Left lobe of liver (tissue), 2 donors: Measurements from ENCODE around the gene PAX5. TPM values are rescaled to one million over a fixed set of nuclear protein-coding genes. Genes with fewer than 3 reads are reported as not detected.

Source experiments
- ATAC-seq: fragments of 200-7000 bp; cut with Tn5 transposase; one replicate; pipeline ENCODE4 v1.9.1; 2020; ENCODE audit warnings: mild to moderate bottlenecking, moderate library complexity
- DNase-seq: peaks from one replicate; pipeline ENCODE4 v3.0.0-alpha.2; 2020; ENCODE audit warnings: low spot score
- total RNA-seq: library from RNA; stranded (reverse); gene quantifications from one replicate; pipeline ENCODE4 v1.2.1, GENCODE V29; 2021
- donor health status: DM: no; HTN: no; CAD: no; lungs with moderate emphysema.
- donor health status: DM: no; HTN: yes; CAD: no.

The PAX5 gene
- total RNA-seq, 1 donor from 2014 or later, result 0.05 TPM

DNA sequence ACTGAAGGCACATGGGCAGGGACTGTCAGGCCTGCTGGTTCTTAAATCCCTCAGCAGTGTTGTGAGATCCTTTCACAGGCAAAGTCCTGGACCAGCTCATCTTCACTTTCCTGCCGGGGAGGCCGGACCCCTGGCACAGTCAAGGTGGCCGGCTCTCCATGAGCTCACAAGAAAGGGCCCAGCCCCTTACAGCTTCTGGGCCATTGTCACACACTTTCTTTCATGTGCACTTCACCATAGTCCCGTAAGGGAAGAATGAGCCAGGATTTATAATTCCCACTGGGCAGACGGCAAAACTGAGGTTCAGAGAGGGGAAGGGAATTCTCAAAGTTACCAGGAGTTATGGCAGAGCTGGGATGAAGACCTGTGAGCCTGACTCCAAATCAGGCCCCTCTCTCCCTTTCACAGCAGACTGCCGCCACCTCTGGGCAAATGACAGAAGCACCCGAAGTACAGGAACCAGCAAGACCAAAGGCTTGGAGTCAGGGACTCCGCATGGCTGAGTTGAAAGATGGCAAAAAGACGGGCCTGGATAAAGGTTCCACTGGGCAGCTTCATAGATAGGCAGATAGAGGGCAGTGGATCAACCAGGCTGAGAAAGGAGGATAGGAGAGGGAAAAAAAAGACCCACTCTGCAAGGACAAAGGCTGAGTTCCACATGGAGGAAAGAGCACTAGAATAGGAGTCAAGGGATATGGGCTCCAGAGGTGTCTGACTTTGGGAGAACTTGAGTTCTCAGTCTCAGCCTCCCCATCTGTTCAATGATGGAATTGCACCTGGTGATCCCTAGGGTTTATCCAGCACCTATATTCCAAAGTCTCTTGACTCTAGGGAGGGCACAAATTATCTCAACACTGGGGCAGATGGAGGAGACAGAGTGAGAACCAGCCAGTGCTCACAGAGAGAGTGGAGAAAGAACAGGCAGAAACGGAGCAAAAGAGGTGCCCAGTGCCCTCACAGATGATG lies 128.7 kb downstream of the PAX5 start:
- DNase-seq (no peak), ATAC-seq (no peak)

GRCh38 chr9:36903541-36904435 lies 130.3 kb downstream of the PAX5 start:
- no peak for ATAC-seq
- no peak for DNase-seq

- ATAC-seq (no peak), DNase-seq (no peak)
These were observed 131.1 kb downstream of the PAX5 start for GRCh38 chr9:36902861-36903524.

DNA sequence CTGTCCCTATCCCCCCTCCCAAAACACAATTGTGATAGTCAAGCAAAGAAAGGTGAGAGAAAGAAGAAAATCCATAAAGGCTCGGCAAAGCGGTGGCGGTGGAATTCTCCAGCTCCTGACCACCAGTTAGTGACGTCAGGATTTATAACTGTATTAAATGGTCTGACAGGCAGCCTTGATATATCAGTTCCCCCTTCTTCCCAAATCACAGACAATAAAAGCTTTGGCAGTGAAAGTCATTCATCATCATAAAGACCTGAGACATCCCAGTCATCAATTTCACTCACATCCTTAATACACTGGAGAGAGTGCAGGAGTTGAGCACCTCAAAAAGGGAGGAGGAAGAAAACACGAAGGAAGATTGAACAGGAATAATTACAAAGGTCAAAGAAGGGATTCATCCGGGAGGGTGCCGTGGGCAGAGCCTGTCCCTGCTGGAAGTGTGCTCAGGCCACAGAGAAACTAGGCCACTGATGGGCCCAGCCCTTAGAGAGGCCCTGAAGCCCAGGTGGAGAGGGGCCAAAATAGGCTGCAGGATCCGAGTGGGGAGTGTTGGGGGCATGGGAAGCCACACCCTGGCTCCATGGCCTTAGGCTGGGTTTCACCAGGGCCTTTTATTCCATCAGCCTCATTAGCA lies 131.9 kb downstream of the PAX5 start:
- ATAC-seq (no peak), DNase-seq (no peak)

- DNase-seq (no peak), ATAC-seq (no peak)
These were observed 132.5 kb downstream of the PAX5 start for GRCh38 chr9:36901528-36901927.

GRCh38 chr9:36900856-36901220 lies 133.2 kb downstream of the PAX5 start:
- no peak for ATAC-seq
- DNase-seq, result no peak

DNA sequence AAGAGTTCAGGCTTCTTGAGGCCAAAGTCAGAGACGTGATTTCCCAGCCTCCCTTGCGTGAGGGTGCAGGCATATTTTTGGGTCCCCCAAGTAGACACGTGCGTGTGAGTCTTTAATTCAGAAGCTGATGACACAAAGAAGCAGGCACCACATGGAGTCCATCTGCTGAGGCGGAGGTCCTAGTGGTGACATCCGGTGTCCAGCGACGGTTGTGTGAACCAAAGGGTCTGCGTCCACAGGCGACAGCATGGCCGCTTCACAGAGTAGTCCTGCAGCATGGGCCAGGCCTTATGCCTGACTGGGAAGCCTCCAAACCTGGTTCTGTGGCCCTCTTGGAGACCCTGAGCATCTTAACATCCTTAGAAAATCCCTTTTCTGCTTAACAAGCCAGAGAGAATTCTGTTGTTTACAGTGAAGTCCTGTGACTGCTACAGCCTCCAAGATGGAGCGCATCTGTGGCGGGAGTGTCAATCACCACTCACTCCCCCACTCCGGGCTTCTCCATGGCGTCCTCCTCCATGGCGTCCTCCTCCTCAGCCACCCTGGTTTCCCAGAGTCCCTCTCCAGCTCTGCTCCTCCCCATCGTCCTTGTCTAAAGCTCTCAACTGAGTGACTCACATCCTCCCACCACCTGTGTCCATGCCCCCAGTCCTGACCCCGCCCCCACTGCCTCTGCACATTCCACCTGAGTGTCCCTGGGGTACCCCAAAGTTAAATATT lies 133.8 kb downstream of the PAX5 start:
- ATAC-seq (no peak), DNase-seq (no peak)

- no peak for DNase-seq
- no peak for ATAC-seq
These were observed 134.7 kb downstream of the PAX5 start for GRCh38 chr9:36899406-36899805.

DNA sequence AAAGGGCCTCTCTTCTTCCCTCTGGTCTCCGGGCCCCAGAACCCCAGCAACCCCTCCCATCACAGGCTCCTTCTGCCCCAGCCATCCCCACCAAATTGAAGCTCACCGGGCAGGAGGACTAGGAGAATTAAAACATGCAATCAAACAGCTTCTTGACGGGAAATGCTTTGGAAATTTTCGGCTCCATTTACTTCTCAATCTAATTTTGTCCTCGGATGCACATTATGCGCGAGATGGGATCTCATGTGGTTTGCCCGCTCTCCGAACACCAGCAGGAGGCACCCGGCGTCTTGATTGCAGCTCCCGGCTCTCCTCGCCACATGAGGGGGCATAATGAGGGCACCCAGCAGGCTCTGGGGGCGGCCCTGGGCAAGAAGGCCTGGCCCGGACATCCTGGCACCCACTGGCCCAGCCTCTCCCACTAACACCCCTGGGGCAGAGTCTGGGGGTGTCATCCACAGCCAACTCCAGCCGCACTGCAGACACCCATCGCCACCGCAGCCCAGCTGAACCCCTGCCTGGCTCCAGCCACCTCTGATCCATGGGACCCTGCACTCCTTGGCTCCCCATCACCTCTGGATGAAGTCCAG lies 135.5 kb downstream of the PAX5 start:
- DNase-seq, result no peak
- no peak for ATAC-seq

GRCh38 chr9:36897478-36897877 lies 136.6 kb downstream of the PAX5 start:
- DNase-seq, result no peak
- ATAC-seq, result no peak

DNA sequence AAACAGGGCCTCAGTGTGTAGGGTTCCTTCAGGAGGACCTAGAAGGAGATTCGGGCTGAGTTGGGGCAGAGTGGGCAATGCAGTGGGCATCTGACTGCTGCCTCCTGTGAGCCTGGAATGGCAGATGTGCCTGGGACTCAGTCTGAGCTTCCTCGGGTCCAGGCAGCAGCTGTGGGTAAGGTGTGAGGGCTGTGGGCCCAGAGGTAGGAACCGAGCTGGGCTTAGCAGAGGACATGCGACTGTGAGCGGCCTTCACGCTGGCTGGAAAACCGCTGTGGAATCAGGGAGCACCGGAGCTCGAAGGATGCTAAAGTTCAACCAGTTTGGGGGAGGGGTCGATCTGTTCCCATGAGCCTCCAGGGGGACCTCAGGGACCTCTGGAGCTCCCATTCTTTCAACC lies 137.0 kb downstream of the PAX5 start:
- DNase-seq (no peak), ATAC-seq (no peak)

DNA sequence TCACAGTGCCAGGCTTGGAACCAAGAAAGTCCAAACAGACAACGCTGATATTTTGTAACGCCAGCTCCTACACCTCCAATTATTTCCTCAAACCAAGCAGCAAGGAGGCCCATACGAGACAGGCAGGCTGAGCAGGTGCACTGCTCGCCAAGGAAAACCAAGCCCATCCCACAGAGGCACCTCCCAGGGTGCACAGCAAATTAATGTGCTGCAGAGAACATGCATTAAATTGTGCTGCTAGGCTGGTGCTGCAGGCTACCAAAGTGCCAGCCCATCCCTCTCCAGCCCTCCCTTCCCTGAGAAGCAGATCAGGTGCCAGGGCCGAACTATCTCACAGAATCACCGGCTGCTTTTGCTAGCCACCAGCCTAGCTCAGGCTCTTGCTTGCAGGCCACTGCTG lies 137.8 kb downstream of the PAX5 start:
- DNase-seq (no peak), ATAC-seq (no peak)

DNA sequence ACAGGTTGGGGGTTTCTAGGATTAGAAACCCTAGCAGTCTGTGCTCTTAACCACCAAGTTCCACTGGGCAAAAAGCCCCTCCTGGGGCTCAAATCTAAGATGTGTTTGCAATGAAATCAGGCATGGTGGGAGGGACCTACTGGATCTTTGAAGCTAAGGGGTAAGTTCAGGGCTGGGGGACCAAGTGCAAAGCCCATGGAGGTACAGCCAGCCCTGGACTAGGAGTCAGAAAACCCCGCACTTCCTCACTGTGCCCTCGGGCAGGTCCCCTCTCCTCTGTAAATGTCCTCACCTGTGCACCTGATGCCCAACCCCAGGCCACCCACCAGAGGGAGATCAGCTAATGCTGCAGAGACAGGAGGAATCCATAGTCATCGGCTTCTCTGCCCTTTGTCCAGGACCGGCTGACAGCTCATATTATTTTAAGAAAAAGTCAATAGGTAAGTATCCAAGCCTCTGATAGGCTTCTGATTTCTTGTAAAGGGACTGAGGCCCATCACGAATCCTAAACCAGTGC lies 138.3 kb downstream of the PAX5 start:
- no peak for DNase-seq
- ATAC-seq, result no peak

DNA sequence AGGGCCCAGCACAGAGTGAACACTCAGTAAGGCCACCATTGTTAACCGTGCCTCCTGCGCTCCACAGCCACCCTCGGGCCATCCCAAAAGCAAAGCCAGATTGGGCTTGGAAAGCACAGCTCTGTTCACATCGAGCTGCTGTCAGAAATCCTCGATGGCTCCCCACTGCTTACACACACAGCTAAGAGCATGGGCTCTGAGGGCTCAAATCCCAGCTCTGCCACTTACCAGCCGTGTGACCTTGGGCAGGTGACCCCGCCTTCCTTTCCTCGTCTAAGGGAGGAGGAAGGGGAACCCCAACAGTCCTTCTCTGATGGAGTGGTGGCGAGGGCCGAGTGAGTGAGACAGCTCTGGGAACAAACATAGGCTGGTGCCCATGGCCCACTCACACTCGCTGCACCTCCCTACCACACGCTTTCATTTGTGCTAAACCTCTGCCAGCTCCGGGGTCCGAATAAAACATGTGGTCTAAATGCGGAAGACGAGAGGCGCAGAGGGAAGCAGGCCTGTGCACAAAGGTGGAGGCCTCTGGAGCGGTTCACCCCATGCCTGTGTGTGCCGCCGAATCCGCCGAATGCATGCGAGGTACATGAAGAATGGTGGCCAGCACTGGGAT lies 139.3 kb downstream of the PAX5 start:
- ATAC-seq (no peak), DNase-seq (no peak)

DNA sequence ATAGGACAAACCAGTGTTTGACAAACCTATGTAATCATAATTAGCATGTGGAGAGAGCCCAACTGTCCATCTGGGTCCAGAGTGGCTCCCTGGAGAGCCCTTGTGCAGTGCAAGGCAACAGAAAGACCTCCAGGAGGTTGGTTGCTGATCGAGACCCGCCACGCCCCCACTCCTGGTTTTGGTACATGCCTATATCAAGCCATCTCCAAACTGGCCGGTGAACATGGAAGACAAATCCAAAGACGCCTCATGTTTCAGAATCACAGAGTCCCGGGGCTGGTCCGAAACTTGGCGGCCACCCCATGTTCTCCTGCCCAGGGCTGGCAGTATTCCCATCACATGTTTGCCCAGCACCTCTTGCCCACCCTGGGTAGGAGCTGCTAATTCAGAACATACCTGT lies 140.2 kb downstream of the PAX5 start:
- no peak for DNase-seq

GRCh38 chr9:36893184-36893583 lies 140.9 kb downstream of the PAX5 start:
- no peak for DNase-seq
- no peak for ATAC-seq

More for the DNA sequence above, 140.2 kb downstream of the PAX5 start:
- ATAC-seq, result no peak

DNA sequence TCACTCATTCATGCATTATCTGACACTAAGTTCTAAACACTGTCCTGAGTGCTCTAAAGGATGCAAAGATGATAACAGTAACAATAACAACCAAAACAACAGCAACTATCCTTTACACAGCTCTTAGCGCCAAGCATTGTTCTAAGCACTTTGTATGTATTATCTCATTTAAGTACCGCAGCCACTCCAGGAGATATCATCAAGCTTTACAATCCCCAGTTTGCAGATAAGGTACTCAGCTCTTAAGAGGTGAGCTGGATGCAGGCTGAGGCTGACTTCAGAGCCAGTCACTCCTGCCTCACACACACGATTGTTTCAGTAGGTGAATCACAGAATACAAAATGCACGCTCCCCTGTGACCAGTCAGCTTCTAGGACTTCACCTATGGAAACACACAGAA lies 141.8 kb downstream of the PAX5 start:
- DNase-seq (no peak), ATAC-seq (no peak)

DNA sequence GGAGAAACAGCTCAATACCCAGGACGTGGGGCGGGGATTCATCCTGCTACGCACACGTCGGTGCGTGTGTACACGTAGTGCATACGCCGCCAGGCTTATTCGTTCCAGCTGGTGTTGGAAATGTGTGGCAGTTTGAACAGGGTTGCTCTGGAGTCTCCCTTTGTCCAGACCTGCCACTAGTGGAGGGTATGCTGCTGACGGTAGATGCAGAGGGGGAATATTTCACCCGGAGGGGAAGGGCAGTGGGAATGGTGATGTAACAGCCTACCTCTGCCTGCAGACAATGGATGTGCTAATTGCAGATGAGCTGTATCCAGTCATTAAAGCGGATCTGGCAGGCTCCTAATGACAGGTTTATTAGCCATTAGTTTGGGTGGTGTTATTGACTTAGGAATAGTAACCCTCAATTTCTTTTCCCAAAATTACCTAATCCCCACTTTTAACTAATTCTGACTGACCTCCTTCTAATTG lies 142.7 kb downstream of the PAX5 start:
- DNase-seq (no peak), ATAC-seq (no peak)

DNA sequence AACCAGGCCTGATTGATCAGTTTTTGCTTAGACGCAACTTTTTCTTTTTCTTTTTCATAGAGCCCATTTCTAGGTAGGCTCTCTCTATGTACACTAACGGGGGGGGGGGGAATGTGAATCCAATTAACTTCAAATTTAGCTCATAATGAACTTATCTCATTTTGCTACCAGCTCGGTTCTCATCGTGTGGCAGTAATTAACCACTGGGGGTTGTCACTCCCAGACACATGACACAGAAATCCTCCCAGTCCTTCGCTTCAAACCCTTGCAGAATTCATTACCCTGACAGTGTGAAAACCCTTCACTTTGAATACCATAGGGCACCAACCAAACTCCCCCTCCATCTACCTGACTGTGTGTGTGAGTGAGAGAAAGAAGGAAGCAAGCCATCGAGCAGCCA lies 144.2 kb downstream of the PAX5 start:
- DNase-seq (no peak), ATAC-seq (no peak)
